CD4-positive, alpha-beta T cell treated with Interferon alpha-2 for 1 hour (primary cell): ENCODE measurements around the gene SRMS.
"Not testable (repeated sequence)": the region's sequence is repeated elsewhere in the genome, so short reads cannot be mapped to it uniquely, and the experiment has no call there.

ENCODE experiments used
- DNase-seq, 2 donors: peaks; one replicate each; pipeline ENCODE4 v3.0.0-alpha.2; 2020 to 2022

Gene SRMS

GRCh38 chr20:63519668-63520503, 27.7 kb downstream of the SRMS start:
- peak; percentile 60 to 79 for DNase-seq

- no peak for DNase-seq
Measured at GRCh38 chr20:63518946-63519667, 28.4 kb downstream of the SRMS start.

- no peak for DNase-seq
Measured at GRCh38 chr20:63518351-63518861, 29.1 kb downstream of the SRMS start.

GRCh38 chr20:63517376-63518309, 29.9 kb downstream of the SRMS start:
- no peak for DNase-seq

GRCh38 chr20:63514520-63514919, 33.0 kb downstream of the SRMS start:
- DNase-seq = not testable (repeated sequence)

GRCh38 chr20:63513207-63513606, 34.3 kb downstream of the SRMS start:
- DNase-seq = no peak

GRCh38 chr20:63509088-63509564, 38.4 kb downstream of the SRMS start:
- no peak for DNase-seq

GRCh38 chr20:63508072-63508768, 39.3 kb downstream of the SRMS start:
- DNase-seq = no peak

GRCh38 chr20:63507083-63507743, 40.3 kb downstream of the SRMS start:
- no peak for DNase-seq

GRCh38 chr20:63505723-63506122, 41.8 kb downstream of the SRMS start:
- no peak for DNase-seq

- no peak for DNase-seq
Measured at GRCh38 chr20:63505281-63505680, 42.3 kb downstream of the SRMS start.

- no peak for DNase-seq
Measured at GRCh38 chr20:63504642-63505041, 42.9 kb downstream of the SRMS start.

- DNase-seq = no peak
Measured at GRCh38 chr20:63503524-63503923, 44.0 kb downstream of the SRMS start.

- DNase-seq = no peak
Measured at GRCh38 chr20:63502671-63503172, 44.8 kb downstream of the SRMS start.

GRCh38 chr20:63501818-63502670, 45.5 kb downstream of the SRMS start:
- no peak for DNase-seq

GRCh38 chr20:63500902-63501817, 46.4 kb downstream of the SRMS start:
- no peak for DNase-seq

- no peak for DNase-seq
Measured at GRCh38 chr20:63500151-63500901, 47.2 kb downstream of the SRMS start.

- DNase-seq = no peak
Measured at GRCh38 chr20:63499338-63499969, 48.1 kb downstream of the SRMS start.
